ENCODE measurements around the gene EMILIN3.

- TF ChIP-seq CTCF (IDR thresholded peaks at IDR 0.05) (no peak), ZFX (IDR thresholded peaks at IDR 0.05; ENCODE audit: borderline replicate concordance) (no peak)
Measured at GRCh38 chr20:41330941-41331340, 35.7 kb downstream of the EMILIN3 start.
